Lower leg skin (tissue), 3 donors: ENCODE measurements around the gene STAMBPL1.

ENCODE experiments used
- CTCF ChIP-seq, 3 donors: fragments of 450-650 bp; IDR thresholded peaks; one replicate each; pipeline ENCODE4 v1.5.1; 2016; ENCODE audit warnings: antibody characterized with exemption in 3 of 3, mild to moderate bottlenecking in 3 of 3, moderate library complexity in 2 of 3
- POLR2A ChIP-seq, 2 donors: fragments of 450-650 bp; IDR thresholded peaks; one replicate each; pipeline ENCODE4 v1.6.1; 2016 to 2017; ENCODE audit warnings: antibody characterized with exemption in 2 of 2, mild to moderate bottlenecking in 1 of 2, moderate library complexity in 1 of 2

GRCh38 chr10:88889559-88890337, 9.7 kb downstream of the STAMBPL1 start:
- TF ChIP-seq POLR2A (IDR thresholded peaks at IDR 0.05) (no peak), CTCF (IDR thresholded peaks at IDR 0.05) (no peak)
